T-helper 9 cell (primary cell): Measurements from ENCODE around the gene HSCB.
"Not testable (repeated sequence)": the region's sequence is repeated elsewhere in the genome, so short reads cannot be mapped to it uniquely, and the experiment has no call there.

Experiments
- DNase-seq: peaks from one replicate; pipeline ENCODE4 v3.0.0-alpha.2; 2020
- total RNA-seq, 2 donors: gene quantifications; one replicate each; lab custom pipeline; 2026; lab: John Stamatoyannopoulos, UW

The HSCB gene
- total RNA-seq = 5.3 to 6.4 reads per million in 2 donors

GRCh38 chr22:28741785-28742561 lies at the start of gene HSCB, which contains the start of gene CHEK2:
Gene HSCB (plus strand): TSS chr22:28742039. CDS start chr22:28742096, 57 bp downstream.
Gene CHEK2 (minus strand): TSS chr22:28741820. CDS start chr22:28734721, 7,099 bp downstream.
- DNase-seq = peak; percentile 91

DNA sequence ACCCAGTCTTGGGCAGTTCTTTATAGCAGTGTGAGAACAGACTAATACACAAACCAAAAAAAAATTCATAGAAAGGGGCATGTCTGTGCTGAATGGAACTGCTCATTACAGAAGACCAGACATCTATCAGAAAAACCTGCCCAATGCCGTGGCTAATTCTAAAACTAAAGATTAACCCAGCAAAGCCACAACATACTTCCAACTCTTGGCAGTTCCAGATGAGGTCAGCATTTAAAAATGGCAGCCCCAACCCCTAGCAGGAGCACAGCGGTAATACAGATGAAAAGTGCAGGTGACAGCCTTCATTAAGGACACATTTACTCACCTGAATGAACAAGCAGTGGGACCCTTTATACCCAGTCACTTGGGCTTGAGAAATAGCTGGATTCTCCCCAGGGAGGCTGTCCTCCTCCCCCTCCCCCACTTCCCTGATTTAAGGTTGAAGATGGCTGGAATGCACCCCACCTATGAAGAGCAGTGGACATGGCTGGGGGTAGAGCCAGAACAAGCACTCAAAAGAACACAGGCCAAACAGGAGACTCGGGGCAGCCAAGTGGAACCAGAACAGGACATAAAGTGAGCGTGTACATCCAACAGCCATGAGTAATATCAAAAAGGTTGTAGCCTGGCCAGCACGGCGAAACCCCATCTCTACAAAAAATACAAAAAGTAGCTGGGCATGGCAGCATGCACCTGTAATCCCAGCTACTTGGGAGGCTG lies 48.6 kb upstream of the HSCB start:
- DNase-seq = not testable (repeated sequence)

DNA sequence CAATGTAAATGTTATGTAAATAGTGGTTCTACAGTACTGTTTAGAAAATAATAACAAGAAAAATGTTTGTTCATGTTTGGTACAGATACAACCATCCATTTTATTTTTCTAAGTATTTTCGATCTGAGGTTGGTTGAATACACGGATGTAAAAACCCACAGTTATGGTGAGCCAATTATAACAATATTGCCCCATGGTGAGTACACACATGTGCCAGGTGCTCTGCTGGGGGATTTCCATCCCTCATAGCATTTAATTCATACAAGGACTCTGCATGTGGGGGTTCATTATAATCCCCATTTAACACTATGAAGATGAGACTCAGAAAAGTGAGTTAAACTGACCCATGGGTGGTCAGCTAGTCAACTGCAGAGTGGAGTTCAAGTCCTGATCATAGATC lies 38.9 kb upstream of the HSCB start:
- DNase-seq = no peak

DNA sequence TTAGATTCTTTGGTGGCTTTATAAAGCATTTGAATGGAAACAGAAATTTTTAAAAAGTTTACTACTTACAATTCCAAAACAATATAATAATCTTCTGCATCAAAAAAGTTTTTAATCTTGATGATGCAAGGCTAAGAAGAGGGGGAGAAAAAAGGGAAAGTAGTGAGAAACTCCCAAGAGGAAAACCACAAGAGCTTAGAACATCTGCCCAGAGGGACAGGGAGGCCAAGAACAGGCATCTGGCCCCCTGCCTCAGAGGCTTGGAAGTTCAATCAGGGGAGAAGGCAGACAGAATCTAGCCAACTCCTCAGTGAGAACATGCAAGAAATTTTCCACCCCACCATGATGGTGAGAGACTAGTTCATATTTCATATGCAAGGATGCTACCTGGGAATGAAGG lies 38.4 kb upstream of the HSCB start:
- DNase-seq = no peak

DNA sequence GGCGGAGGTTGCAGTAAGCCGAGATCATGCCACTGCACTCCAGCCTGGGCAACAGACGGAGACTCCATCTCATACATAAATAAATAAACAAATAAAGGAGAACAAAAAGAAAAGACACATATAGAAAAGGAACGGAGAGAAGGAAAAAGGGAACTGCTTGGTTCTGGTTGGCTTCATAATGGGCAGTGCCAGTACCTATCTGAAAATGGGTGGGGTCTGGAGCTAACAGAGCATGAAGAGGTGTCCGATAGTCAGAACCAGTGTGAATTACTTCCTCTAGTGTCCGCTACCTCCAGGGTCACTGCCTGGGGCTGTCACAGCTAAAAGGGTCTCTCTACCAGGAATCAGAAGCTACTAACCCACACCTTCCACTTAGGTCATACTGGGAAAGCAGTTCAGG lies 35.0 kb upstream of the HSCB start:
- DNase-seq = no peak

GRCh38 chr22:28710107-28710506 lies 31.7 kb upstream of the HSCB start:
- DNase-seq = no peak

- DNase-seq = no peak
These were observed 31.2 kb upstream of the HSCB start for GRCh38 chr22:28710576-28711191.

- no peak for DNase-seq
These were observed 30.5 kb upstream of the HSCB start for GRCh38 chr22:28711341-28711740.

DNA sequence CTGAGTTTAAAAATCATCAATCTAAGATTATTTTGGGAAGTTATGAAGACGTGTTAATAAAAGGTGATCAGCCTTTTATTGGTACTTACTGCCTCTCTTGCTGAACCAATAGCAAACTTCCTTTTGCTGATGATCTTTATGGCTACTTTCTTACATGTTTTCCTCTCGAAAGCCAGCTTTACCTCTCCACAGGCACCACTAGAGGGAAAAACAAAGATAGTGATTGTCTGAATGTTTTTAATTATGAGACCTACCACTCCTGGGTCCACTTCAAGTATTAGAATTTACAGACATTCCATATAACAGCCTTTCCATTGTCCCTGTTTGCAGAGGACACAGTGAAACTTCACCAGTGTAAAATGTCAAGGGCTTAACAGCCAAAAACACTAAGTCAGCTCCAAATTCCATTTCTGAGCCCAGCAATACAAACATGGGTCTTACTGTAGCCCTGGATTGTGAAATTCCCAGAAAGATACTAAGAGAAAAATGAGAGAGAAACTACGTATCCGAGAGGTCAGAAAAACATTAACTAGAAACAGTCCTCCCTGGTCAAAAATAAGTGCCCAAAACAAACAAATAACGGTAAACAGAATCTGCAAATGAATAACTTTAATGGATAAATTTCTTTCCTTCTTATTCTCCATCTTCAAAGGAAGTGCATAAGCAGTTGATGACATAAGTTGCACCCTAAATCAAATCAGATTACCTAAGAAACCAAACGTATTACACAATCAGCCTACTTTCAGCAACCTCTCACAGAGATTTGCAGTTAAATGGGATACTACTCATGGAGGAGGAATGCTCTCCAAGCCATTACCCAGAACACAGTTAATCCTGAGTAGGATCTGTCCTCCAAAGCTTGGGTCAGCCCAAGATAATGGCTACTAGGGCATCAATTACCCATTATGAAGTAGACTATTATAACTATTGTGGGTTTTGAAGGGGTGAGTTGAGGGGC lies 29.7 kb upstream of the HSCB start:
- DNase-seq = no peak

DNA sequence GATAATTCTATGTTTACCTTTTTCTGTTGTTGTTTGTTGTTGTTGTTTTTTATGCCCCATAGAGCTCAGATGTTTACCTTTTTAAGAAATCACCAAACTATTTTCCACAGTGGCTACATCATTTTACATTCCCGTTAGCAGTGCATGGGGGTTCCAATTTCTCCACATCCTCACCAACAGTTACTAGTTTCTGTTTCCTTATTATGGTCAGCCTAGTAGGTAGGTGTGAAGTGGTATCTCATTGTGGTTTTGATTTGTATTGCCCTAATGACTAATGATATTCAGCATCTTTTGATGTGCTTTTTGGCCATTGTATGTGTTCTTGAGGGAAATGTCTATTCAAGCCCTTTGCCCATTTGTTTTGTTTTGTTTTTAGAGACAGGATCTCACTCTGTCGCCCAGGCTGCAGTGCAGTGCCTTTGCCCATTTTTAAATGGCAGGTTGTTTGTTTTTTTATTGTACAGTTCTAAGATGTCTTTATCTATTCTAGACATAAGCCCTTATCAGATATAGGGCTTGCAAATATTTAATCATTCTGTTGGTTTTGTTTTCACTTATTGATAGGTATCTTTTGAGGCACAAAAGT lies 27.7 kb upstream of the HSCB start:
- DNase-seq = no peak

- no peak for DNase-seq
These were observed 26.2 kb upstream of the HSCB start for GRCh38 chr22:28715611-28716010.

GRCh38 chr22:28716686-28717085 lies 25.2 kb upstream of the HSCB start:
- DNase-seq = no peak

- DNase-seq = no peak
These were observed 23.8 kb upstream of the HSCB start for GRCh38 chr22:28718044-28718443.

- DNase-seq = no peak
These were observed 13.8 kb upstream of the HSCB start for GRCh38 chr22:28728002-28728401.

- DNase-seq = no peak
These were observed 13.1 kb upstream of the HSCB start for GRCh38 chr22:28728621-28729313.

- no peak for DNase-seq
These were observed 11.7 kb upstream of the HSCB start for GRCh38 chr22:28730179-28730578.

DNA sequence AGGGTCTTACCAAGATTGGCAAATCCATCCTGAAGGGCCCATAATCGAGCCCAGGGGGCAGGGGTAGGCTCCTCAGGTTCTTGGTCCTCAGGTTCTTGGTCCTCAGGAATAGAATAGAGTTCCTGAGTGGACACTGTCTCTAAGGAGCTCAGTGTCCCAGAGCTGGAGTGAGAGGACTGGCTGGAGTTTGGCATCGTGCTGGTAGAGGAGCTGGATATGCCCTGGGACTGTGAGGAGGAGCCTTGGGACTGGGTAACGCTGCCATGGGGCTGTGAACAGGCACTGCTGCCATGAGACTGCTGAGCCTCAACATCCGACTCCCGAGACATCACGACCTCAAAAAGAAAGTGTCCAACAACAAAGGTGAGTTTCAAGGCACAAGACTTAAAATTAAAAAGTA lies 7.4 kb upstream of the HSCB start:
- DNase-seq = no peak

GRCh38 chr22:28736301-28737155 lies 5.3 kb upstream of the HSCB start:
- no peak for DNase-seq

DNA sequence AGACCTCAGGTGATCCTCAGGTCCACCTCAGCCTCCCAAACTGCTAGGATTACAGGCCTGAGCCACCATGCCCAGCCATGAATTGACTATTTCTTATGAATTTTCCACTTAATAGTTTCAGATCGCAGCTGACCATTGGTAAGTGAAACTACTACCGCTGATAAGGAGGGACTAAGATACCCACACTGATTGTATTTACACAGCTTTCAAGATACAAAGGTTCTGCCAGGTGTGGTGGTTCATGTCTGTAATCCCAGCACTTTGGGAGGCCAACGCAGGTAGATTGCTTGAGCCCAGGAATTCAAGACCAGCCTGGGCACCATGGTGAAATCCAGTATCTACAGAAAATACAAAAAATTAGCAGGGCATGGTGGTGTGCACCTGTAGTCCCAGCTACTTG lies 4.1 kb upstream of the HSCB start:
- no peak for DNase-seq

- DNase-seq = not testable (repeated sequence)
These were observed 3.0 kb upstream of the HSCB start for GRCh38 chr22:28738876-28739275.
